GM19238 (cell line): ENCODE results near the gene ZNHIT2.

Experiments
- DNase-seq: peaks from one replicate; pipeline ENCODE4 v3.0.0; 2011; ENCODE audit warnings: low spot score; ENCODE audit not compliant: insufficient read length

The ZNHIT2 gene

GRCh38 chr11:65072631-65072966, 44.9 kb downstream of the ZNHIT2 start:
- DNase-seq, result no peak

- no peak for DNase-seq
Observed at GRCh38 chr11:65071907-65072630, 45.4 kb downstream of the ZNHIT2 start.

DNA sequence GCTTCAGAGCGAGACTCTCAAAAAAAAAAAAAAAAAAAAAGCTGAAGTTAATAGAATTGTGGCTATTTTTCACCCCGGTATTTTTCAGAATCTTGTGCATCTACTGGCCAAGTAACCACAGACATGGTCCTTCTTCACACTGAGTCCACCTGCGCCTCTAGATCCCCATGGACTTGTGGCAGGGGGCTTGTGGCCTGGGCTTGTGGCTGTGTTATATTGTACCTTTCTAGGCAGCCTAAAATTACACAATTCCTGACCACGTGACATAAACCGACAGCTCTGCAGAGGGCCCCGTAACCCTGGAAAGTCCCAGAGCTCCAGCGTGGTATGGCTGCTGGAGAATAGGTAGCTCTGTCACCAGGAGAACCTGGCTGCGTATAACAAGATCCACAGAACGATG, 48.3 kb downstream of the ZNHIT2 start:
- DNase-seq, result no peak

- DNase-seq, result no peak
Observed at GRCh38 chr11:65067446-65067845, 50.1 kb downstream of the ZNHIT2 start.

DNA sequence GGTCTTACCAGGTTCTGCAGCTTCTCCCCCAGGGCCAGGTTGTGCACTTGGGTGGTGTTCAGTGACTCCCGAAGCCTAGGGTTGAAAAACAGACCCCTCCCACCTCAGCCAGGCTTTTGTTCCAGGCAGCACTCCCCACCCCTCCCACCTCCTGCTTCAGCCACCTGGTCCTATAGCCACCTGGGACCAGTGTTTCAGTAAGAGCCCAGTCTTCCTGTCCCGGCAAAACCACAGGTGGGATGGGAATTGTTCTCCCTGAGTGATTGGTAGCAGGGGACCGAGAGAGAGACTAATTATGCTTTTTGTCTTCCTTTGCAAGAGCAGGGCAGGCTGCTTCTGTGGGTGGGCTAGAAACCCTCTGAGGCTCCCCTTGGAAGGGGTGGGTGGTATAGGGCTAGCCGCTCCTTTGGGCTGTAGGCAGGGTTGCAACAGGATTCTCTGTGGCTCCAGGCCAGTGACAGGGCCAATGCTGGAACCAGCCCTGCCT, 50.7 kb downstream of the ZNHIT2 start:
- DNase-seq, result no peak
